ENCODE data around the gene CTTN.

Gene CTTN

DNA sequence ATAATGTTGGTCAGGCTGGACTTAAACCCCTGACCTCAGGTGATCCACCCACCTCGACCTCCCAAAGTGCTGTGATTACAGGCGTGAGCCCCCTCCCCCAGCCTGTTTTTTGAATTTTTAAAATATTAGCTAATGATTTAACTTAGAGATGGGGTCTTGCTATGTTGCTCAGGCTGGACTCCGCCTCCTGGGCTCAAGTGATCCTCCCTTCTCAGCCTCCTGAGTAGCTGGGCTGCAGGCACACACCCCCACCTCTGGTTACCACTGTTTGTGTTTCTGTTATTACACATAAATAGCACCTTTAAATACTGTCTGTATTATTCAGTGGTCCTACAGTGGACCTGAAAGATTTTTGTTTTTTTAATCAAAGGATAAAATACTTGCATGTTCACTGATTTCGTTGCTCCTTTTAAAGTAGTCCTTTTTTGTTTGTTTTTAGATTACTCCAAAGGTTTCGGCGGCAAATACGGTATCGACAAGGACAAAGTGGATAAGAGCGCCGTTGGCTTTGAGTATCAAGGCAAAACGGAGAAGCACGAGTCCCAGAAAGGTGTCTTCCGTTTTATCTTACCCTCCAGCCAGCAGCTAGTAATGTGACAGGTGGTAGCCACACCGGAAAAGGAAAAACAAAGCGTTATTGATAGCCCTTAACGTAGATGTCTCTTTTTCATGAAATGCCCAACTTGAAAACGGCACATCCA, 21.1 kb downstream of the CTTN start:
- H3K27me3 Mint-ChIP-seq (ENCODE audit: low read depth), result peaks cover 2% of the 10 kb centered on the region
- TF ChIP-seq, protein P1, sequence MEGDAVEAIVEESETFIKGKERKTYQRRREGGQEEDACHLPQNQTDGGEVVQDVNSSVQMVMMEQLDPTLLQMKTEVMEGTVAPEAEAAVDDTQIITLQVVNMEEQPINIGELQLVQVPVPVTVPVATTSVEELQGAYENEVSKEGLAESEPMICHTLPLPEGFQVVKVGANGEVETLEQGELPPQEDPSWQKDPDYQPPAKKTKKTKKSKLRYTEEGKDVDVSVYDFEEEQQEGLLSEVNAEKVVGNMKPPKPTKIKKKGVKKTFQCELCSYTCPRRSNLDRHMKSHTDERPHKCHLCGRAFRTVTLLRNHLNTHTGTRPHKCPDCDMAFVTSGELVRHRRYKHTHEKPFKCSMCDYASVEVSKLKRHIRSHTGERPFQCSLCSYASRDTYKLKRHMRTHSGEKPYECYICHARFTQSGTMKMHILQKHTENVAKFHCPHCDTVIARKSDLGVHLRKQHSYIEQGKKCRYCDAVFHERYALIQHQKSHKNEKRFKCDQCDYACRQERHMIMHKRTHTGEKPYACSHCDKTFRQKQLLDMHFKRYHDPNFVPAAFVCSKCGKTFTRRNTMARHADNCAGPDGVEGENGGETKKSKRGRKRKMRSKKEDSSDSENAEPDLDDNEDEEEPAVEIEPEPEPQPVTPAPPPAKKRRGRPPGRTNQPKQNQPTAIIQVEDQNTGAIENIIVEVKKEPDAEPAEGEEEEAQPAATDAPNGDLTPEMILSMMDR (IDR thresholded peaks at IDR 0.05; ENCODE audit: unreplicated experiment in 3 of 3), result no peak
- peaks cover 72% of the 10 kb centered on the region for H3K36me3 Mint-ChIP-seq (ENCODE audit: low read depth)
- no peak overlapping the region for H3K27ac Mint-ChIP-seq
- no peak overlapping the region for H3K4me3 Mint-ChIP-seq
- no peaks in the 10 kb centered on the region for H3K4me1 Mint-ChIP-seq
- H3K9me3 Mint-ChIP-seq, result no peaks in the 10 kb centered on the region

DNA sequence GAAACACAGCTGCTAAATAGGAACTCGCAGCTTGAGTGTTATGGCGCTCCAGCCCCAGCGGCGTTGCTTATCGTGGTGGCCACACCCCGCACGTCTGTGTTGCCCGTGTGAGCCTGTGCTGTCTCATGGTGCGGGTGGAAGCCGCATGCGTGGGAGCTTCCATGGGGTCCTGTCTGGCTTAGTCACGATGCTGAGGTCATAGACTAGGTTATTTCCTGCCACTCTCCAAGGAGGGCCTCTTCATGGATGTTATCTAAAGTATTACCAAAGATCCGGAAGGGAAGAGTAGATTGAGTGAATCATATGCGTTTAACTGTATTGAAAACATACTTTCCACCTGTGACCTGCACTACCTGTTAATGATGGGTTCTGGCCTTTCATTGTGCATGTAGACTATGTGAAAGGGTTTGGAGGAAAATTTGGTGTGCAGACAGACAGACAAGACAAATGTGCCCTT, 21.7 kb downstream of the CTTN start:
- TF ChIP-seq, protein P1 (IDR thresholded peaks at IDR 0.05; ENCODE audit: unreplicated experiment in 3 of 3), result no peak
- no peaks in the 10 kb centered on the region for H3K9me3 Mint-ChIP-seq
- peaks cover 3% of the 10 kb centered on the region for H3K27me3 Mint-ChIP-seq (ENCODE audit: low read depth)
- H3K4me1 Mint-ChIP-seq, result no peaks in the 10 kb centered on the region
- H3K36me3 Mint-ChIP-seq (ENCODE audit: low read depth), result peaks cover 71% of the 10 kb centered on the region
- no peak overlapping the region for H3K27ac Mint-ChIP-seq
- no peak overlapping the region for H3K4me3 Mint-ChIP-seq

DNA sequence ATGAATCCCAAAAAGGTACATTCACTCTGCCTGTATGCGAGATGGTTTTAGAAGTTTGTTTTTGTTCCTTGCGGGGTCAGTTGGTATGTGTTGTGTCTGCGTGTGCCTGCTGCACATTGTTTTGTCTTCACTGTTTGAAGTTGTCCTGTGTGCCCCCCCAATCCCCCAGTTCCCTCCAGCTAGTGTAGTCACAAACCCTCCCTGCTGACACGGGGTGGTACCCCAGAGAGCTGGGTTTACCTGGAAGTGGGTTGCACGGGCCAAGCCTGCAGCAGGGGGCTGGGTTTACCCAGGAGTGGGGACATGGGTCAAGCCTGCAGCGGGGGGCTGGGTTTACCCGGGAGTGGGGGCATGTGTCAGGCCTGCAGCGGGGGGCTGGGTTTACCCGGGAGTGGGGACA, 22.2 kb downstream of the CTTN start:
- Mint-ChIP-seq H3K27ac (no peak overlapping the region), H3K4me1 (no peaks in the 10 kb centered on the region), H3K9me3 (no peaks in the 10 kb centered on the region)

DNA sequence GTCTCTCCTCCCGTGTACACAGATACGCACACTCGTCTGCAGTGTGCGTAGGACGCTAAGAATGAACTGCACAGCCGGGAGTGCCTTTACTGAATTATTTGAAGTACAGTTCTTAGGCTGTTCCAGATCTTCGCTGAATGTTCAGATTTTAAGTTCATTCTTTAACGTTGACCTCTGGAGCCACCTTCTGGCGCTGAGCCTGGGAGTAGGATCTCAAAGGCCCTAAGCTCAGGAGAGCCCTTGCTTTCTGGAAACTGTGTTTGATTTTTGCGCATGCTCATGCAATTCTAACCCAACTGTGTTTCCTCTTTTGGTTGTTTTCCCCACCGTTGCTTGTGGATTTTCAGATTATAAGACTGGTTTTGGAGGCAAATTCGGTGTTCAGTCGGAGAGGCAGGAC, 22.8 kb downstream of the CTTN start:
- TF ChIP-seq, protein P1 (IDR thresholded peaks at IDR 0.05; ENCODE audit: unreplicated experiment in 3 of 3), result no peak
- H3K36me3 Mint-ChIP-seq (ENCODE audit: low read depth), result peaks cover 72% of the 10 kb centered on the region
- H3K27ac Mint-ChIP-seq, result no peak overlapping the region
- H3K9me3 Mint-ChIP-seq, result no peaks in the 10 kb centered on the region
- H3K4me3 Mint-ChIP-seq, result no peak overlapping the region
- no peaks in the 10 kb centered on the region for H3K4me1 Mint-ChIP-seq
- peaks cover 3% of the 10 kb centered on the region for H3K27me3 Mint-ChIP-seq (ENCODE audit: low read depth)

More for the DNA sequence above, 22.2 kb downstream of the CTTN start:
- TF ChIP-seq, protein P1 (IDR thresholded peaks at IDR 0.05; ENCODE audit: unreplicated experiment in 3 of 3), result no peak
- Mint-ChIP-seq H3K36me3 (ENCODE audit: low read depth) (peaks cover 71% of the 10 kb centered on the region), H3K27me3 (ENCODE audit: low read depth) (peaks cover 3% of the 10 kb centered on the region), H3K4me3 (no peak overlapping the region)

DNA sequence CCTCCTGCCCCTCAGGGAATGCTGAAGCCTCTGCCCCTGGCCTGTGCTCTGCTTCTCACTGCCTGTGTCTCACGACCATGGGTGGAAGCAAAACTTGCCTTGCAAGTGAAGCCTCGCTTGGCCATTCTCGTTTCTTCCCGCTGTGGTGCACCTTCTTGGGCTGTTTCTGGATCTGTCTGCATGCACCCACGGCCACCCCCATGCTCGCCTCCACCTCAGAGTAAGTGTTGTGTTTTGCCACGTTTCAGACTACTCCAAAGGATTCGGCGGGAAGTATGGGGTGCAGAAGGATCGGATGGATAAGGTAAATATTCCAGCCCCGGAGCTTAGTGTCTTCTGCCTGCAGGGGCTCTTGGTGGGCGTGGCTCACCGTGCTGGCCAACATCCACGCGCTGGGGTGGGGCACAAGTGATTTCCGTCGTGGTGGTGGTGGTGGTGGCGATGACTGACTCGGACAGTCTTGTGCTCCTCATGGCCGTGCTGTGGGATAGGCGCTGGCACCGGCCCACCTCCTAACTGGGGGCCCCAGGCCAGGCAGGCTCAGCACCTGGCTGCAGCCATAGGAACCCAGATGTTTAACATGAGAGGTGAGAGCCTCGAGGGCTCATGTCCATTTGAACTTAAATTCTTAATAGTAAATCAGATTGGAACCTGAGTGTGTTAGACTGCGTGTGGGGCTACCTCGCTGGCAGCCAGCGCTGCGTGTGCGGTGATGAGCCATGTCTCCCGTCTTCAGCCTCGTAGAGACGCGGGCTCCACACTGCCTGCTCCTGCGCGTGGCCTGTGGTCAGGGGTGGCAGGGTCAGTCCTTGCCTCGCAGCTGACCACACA, 24.6 kb downstream of the CTTN start:
- Mint-ChIP-seq H3K27ac (no peak overlapping the region), H3K36me3 (ENCODE audit: low read depth) (peaks cover 69% of the 10 kb centered on the region), H3K9me3 (no peaks in the 10 kb centered on the region), H3K4me1 (no peaks in the 10 kb centered on the region), H3K4me3 (no peak overlapping the region), H3K27me3 (ENCODE audit: low read depth) (peaks cover 3% of the 10 kb centered on the region)
- TF ChIP-seq, protein P1 (IDR thresholded peaks at IDR 0.05; ENCODE audit: unreplicated experiment in 3 of 3), result no peak

All from nephron (organoid).